SK-N-SH treated with all-trans-retinoic acid at 6 μM for 48 hours (cell line): ENCODE data around the gene RAPGEF1.

Experiments
- ATAC-seq: fragments of 200-7000 bp; cut with Tn5 transposase; 3 replicates; pipeline ENCODE4 v1.9.1; 2020; ENCODE audit warnings: mild to moderate bottlenecking, moderate library complexity
- ARNTL ChIP-seq: fragments of 450-650 bp; formaldehyde crosslinking; IDR thresholded peaks from 2 replicates; pipeline ENCODE4 v1.5.0; 2020; ENCODE audit warnings: low read depth, mild to moderate bottlenecking, moderate library complexity, borderline replicate concordance
- BACH2 ChIP-seq: fragments of 250-450 bp; sonication (Bioruptor Pico); IDR thresholded peaks from 2 replicates; pipeline ENCODE4 v1.9.0; 2021; ENCODE audit warnings: mild to moderate bottlenecking, borderline replicate concordance
- CREB5 ChIP-seq: fragments of 250-450 bp; sonication (Bioruptor Pico); IDR thresholded peaks from 2 replicates; pipeline ENCODE4 v1.5.1; 2020; ENCODE audit warnings: low read depth, mild to moderate bottlenecking, moderate library complexity
- CSRNP3 ChIP-seq: fragments of 250-450 bp; sonication (Bioruptor Pico); IDR thresholded peaks from 2 replicates; pipeline ENCODE4 v1.5.1; 2021; ENCODE audit warnings: mild to moderate bottlenecking, moderate library complexity
- ESRRG ChIP-seq: fragments of 250-450 bp; sonication (Bioruptor Pico); IDR thresholded peaks from 2 replicates; pipeline ENCODE4 v1.6.1; 2021; ENCODE audit warnings: mild to moderate bottlenecking
- GLIS3 ChIP-seq: fragments of 250-450 bp; sonication (Bioruptor Pico); IDR thresholded peaks from 2 replicates; pipeline ENCODE4 v1.5.0; 2020; ENCODE audit warnings: mild to moderate bottlenecking, moderate library complexity
- ISL1 ChIP-seq: fragments of 250-450 bp; sonication (Bioruptor Pico); IDR thresholded peaks from 2 replicates; pipeline ENCODE4 v2.1.2; 2022; ENCODE audit warnings: mild to moderate bottlenecking, moderate library complexity
- OSR1 ChIP-seq: fragments of 250-450 bp; sonication (Bioruptor Pico); IDR thresholded peaks from 2 replicates; pipeline ENCODE4 v1.8.0; 2022; ENCODE audit warnings: moderate library complexity, mild to moderate bottlenecking, inconsistent platforms
- PATZ1 ChIP-seq: fragments of 250-450 bp; sonication (Bioruptor Pico); IDR thresholded peaks from 2 replicates; pipeline ENCODE4 v1.8.0; 2020; ENCODE audit warnings: mild to moderate bottlenecking, moderate library complexity, borderline replicate concordance
- PPARA ChIP-seq: fragments of 250-450 bp; sonication (Bioruptor Pico); IDR thresholded peaks from 2 replicates; pipeline ENCODE4 v1.5.0; 2020; ENCODE audit warnings: mild to moderate bottlenecking, borderline replicate concordance
- RARB ChIP-seq: fragments of 250-450 bp; sonication (Bioruptor Pico); IDR thresholded peaks from 2 replicates; pipeline ENCODE4 v1.8.0; 2021; ENCODE audit warnings: mild to moderate bottlenecking, moderate library complexity
- SNAI2 ChIP-seq: fragments of 250-450 bp; sonication (Bioruptor Pico); IDR thresholded peaks from 2 replicates; pipeline ENCODE4 v1.5.0; 2020; ENCODE audit warnings: mild to moderate bottlenecking, moderate library complexity
- TCF4 ChIP-seq: fragments of 250-450 bp; sonication (Bioruptor Pico); IDR thresholded peaks from 2 replicates; pipeline ENCODE4 v1.8.0; 2021; ENCODE audit warnings: mild to moderate bottlenecking, moderate library complexity, borderline replicate concordance
- TOX ChIP-seq: fragments of 250-450 bp; sonication (Bioruptor Pico); IDR thresholded peaks from 2 replicates; pipeline ENCODE4 v1.8.0; 2021; ENCODE audit warnings: mild to moderate bottlenecking, moderate library complexity, borderline replicate concordance
- ZC3H10 ChIP-seq: fragments of 250-450 bp; sonication (Bioruptor Pico); IDR thresholded peaks from 2 replicates; pipeline ENCODE4 v1.5.1; 2021; ENCODE audit warnings: mild to moderate bottlenecking, moderate library complexity
- ZFP30 ChIP-seq: fragments of 450-650 bp; formaldehyde crosslinking; IDR thresholded peaks from 2 replicates; pipeline ENCODE4 v1.5.0; 2022; ENCODE audit warnings: mild to moderate bottlenecking, moderate library complexity
- ZNF565 ChIP-seq: fragments of 450-650 bp; formaldehyde crosslinking; conservative IDR thresholded peaks from 2 replicates; pipeline ENCODE4 v1.5.0; 2020; ENCODE audit warnings: low read depth, mild to moderate bottlenecking, moderate library complexity
- ZNF70 ChIP-seq: fragments of 450-650 bp; formaldehyde crosslinking; IDR thresholded peaks from 2 replicates; pipeline ENCODE4 v1.5.0; 2020; ENCODE audit warnings: mild to moderate bottlenecking, moderate library complexity
- TF ChIP-seq, protein P1 (sequence below): fragments of 250-450 bp; sonication (Bioruptor Pico); IDR thresholded peaks from 2 replicates; pipeline ENCODE4 v1.5.0; 2020; ENCODE audit warnings: mild to moderate bottlenecking, moderate library complexity
- TF ChIP-seq, protein P2 (sequence below): fragments of 250-450 bp; sonication (Bioruptor Pico); IDR thresholded peaks from 2 replicates; pipeline ENCODE4 v1.8.0; 2021; ENCODE audit warnings: low read depth, mild to moderate bottlenecking, moderate library complexity, borderline replicate concordance

RAPGEF1 gene

GRCh38 chr9:131702911-131703310 is 37.0 kb downstream of the RAPGEF1 start:
- ATAC-seq: no peak
- TF ChIP-seq CSRNP3 (CRISPR knock-in tag): no peak
- no peak for TF ChIP-seq TCF4 (CRISPR knock-in tag)
- no peak for TF ChIP-seq ZC3H10 (CRISPR knock-in tag)
- TF ChIP-seq, protein P1, sequence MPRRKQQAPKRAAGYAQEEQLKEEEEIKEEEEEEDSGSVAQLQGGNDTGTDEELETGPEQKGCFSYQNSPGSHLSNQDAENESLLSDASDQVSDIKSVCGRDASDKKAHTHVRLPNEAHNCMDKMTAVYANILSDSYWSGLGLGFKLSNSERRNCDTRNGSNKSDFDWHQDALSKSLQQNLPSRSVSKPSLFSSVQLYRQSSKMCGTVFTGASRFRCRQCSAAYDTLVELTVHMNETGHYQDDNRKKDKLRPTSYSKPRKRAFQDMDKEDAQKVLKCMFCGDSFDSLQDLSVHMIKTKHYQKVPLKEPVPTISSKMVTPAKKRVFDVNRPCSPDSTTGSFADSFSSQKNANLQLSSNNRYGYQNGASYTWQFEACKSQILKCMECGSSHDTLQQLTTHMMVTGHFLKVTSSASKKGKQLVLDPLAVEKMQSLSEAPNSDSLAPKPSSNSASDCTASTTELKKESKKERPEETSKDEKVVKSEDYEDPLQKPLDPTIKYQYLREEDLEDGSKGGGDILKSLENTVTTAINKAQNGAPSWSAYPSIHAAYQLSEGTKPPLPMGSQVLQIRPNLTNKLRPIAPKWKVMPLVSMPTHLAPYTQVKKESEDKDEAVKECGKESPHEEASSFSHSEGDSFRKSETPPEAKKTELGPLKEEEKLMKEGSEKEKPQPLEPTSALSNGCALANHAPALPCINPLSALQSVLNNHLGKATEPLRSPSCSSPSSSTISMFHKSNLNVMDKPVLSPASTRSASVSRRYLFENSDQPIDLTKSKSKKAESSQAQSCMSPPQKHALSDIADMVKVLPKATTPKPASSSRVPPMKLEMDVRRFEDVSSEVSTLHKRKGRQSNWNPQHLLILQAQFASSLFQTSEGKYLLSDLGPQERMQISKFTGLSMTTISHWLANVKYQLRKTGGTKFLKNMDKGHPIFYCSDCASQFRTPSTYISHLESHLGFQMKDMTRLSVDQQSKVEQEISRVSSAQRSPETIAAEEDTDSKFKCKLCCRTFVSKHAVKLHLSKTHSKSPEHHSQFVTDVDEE (CRISPR knock-in tag): no peak
- TF ChIP-seq, all 23 proteins: peak for 0

DNA sequence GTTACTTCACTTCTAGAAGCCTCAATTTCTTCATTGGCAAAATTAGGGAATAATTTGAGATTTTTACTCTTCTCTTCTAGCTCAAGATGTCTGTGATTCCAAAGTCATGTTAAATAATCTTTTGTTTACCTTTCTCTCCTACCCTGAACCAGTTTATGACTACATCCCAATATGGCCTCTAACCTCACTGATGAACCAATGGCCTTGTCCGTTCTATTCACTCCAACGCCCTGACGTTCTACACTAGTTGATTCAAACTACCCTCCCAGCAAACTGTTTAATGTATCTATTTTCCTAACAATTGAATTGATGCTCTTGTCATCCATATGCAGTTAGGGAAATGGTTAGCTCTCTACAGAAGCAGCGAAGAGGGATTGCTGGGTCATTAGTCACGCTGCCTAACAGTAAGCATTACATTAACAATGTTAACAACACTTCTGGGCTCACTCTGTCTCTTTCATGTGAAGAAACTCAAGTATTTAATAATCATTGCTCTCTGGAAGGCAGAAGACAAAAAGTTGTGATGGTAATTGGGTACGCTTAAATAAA is 38.0 kb downstream of the RAPGEF1 start:
- no peak for ATAC-seq
- TF ChIP-seq TOX (no peak), GLIS3 (no peak)
- TF ChIP-seq, all 23 proteins: peak for 0

DNA sequence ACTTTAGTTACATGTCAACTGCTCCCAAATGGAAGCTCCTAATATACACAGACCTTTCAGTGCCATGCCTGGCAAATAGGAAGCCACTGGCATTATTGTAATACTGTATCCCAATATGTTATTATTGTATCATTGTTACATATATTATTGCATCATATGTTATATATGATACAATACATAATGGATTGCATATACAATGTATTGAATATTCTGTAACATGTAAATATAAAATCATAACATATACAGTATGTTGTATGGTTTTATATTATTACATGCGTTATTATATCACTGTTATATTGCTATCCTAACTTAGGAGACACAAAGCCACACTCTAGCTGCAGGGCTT is 38.5 kb downstream of the RAPGEF1 start:
- no peak for ATAC-seq
- TF ChIP-seq TCF4 (CRISPR knock-in tag) (no peak), RARB (CRISPR knock-in tag) (no peak), ARNTL (CRISPR knock-in tag) (no peak), TOX (no peak), ZC3H10 (CRISPR knock-in tag) (no peak), ZNF70 (CRISPR knock-in tag) (no peak), PPARA (no peak), ISL1 (CRISPR knock-in tag) (no peak), SNAI2 (CRISPR knock-in tag) (no peak), ESRRG (CRISPR knock-in tag) (no peak)
- TF ChIP-seq, protein P2, sequence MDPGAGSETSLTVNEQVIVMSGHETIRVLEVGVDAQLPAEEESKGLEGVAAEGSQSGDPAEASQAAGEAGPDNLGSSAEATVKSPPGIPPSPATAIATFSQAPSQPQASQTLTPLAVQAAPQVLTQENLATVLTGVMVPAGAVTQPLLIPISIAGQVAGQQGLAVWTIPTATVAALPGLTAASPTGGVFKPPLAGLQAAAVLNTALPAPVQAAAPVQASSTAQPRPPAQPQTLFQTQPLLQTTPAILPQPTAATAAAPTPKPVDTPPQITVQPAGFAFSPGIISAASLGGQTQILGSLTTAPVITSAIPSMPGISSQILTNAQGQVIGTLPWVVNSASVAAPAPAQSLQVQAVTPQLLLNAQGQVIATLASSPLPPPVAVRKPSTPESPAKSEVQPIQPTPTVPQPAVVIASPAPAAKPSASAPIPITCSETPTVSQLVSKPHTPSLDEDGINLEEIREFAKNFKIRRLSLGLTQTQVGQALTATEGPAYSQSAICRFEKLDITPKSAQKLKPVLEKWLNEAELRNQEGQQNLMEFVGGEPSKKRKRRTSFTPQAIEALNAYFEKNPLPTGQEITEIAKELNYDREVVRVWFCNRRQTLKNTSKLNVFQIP (CRISPR knock-in tag): no peak
- TF ChIP-seq, all 23 proteins: peak for 0

- TF ChIP-seq ISL1 (CRISPR knock-in tag): no peak
- no peak for TF ChIP-seq SNAI2 (CRISPR knock-in tag)
- no peak for TF ChIP-seq ZC3H10 (CRISPR knock-in tag)
- TF ChIP-seq ARNTL (CRISPR knock-in tag): no peak
- TF ChIP-seq PATZ1 (CRISPR knock-in tag): no peak
- TF ChIP-seq ZFP30 (CRISPR knock-in tag): no peak
- TF ChIP-seq TOX: no peak
- TF ChIP-seq CREB5 (CRISPR knock-in tag): no peak
- TF ChIP-seq, protein P2 (CRISPR knock-in tag): no peak
- no peak for TF ChIP-seq BACH2 (CRISPR knock-in tag)
- TF ChIP-seq OSR1 (CRISPR knock-in tag): no peak
- TF ChIP-seq ZNF565 (CRISPR knock-in tag): no peak
- ATAC-seq: no peak
These were observed 39.0 kb downstream of the RAPGEF1 start for GRCh38 chr9:131700765-131701435.
